ENCODE results near the gene GIGYF2.
"Not testable (repeated sequence)": the region's sequence is repeated elsewhere in the genome, so short reads cannot be mapped to it uniquely, and the experiment has no call there.

Gene GIGYF2

GRCh38 chr2:232687382-232688160 is 9.6 kb upstream of the GIGYF2 start:
- no peak for DNase-seq (ENCODE audit: low read depth)

GRCh38 chr2:232688201-232688600 is 8.9 kb upstream of the GIGYF2 start:
- DNase-seq (ENCODE audit: low read depth), result no peak

GRCh38 chr2:232689152-232689910 is 7.8 kb upstream of the GIGYF2 start:
- peak; percentile 12 for DNase-seq (ENCODE audit: low read depth)

- DNase-seq (ENCODE audit: low read depth), result not testable (repeated sequence)
Measured at GRCh38 chr2:232691117-232691516, 6.0 kb upstream of the GIGYF2 start.

- DNase-seq (ENCODE audit: low read depth), result no peak
Measured at GRCh38 chr2:232693344-232693743, 3.8 kb upstream of the GIGYF2 start.

GRCh38 chr2:232696609-232697058 is 497 bp upstream of the GIGYF2 start:
- DNase-seq (ENCODE audit: low read depth), result no peak

- no peak for DNase-seq (ENCODE audit: low read depth)
Measured at GRCh38 chr2:232697807-232698110, 628 bp downstream of the GIGYF2 start.

- no peak for DNase-seq (ENCODE audit: low read depth)
Measured at GRCh38 chr2:232698556-232699091, 1.5 kb downstream of the GIGYF2 start.

GRCh38 chr2:232699110-232699509 is 2.0 kb downstream of the GIGYF2 start:
- no peak for DNase-seq (ENCODE audit: low read depth)

GRCh38 chr2:232700154-232700553 is 3.0 kb downstream of the GIGYF2 start:
- DNase-seq (ENCODE audit: low read depth), result no peak

GRCh38 chr2:232707076-232707475 is 9.9 kb downstream of the GIGYF2 start:
- no peak for DNase-seq (ENCODE audit: low read depth)

GRCh38 chr2:232713505-232713904 is 16.4 kb downstream of the GIGYF2 start:
- no peak for DNase-seq (ENCODE audit: low read depth)

- no peak for DNase-seq (ENCODE audit: low read depth)
Measured at GRCh38 chr2:232714969-232715368, 17.8 kb downstream of the GIGYF2 start.

GRCh38 chr2:232720056-232720455 is 22.9 kb downstream of the GIGYF2 start:
- not testable (repeated sequence) for DNase-seq (ENCODE audit: low read depth)

- no peak for DNase-seq (ENCODE audit: low read depth)
Measured at GRCh38 chr2:232721261-232721660, 24.1 kb downstream of the GIGYF2 start.

GRCh38 chr2:232721882-232722281 is 24.8 kb downstream of the GIGYF2 start:
- no peak for DNase-seq (ENCODE audit: low read depth)

GRCh38 chr2:232723027-232723426 is 25.9 kb downstream of the GIGYF2 start:
- DNase-seq (ENCODE audit: low read depth), result no peak

GRCh38 chr2:232728785-232729184 is 31.7 kb downstream of the GIGYF2 start:
- no peak for DNase-seq (ENCODE audit: low read depth)

GRCh38 chr2:232731470-232731869 is 34.3 kb downstream of the GIGYF2 start:
- peak; percentile 23 for DNase-seq (ENCODE audit: low read depth)

GRCh38 chr2:232741294-232741693 is 44.2 kb downstream of the GIGYF2 start:
- no peak for DNase-seq (ENCODE audit: low read depth)

GRCh38 chr2:232741972-232742371 is 44.8 kb downstream of the GIGYF2 start:
- DNase-seq (ENCODE audit: low read depth), result no peak

- no peak for DNase-seq (ENCODE audit: low read depth)
Measured at GRCh38 chr2:232744963-232745362, 47.8 kb downstream of the GIGYF2 start.

GRCh38 chr2:232748038-232748437 is 50.9 kb downstream of the GIGYF2 start:
- no peak for DNase-seq (ENCODE audit: low read depth)
